CD14-positive monocyte (primary cell): ENCODE measurements around the gene STEAP3. TPM values are rescaled to one million over a fixed set of nuclear protein-coding genes. Genes with fewer than 3 reads are reported as not detected.

Experiments used
- DNase-seq, 3 donors: peaks; one replicate each; pipeline ENCODE4 v3.0.0-alpha.2; 2011 to 2022
- H2AFZ ChIP-seq: 2 replicates; pipeline ENCODE4 v1.6.0; 2012; ENCODE audit warnings: mild to moderate bottlenecking, low read depth, low read length, inconsistent platforms; ENCODE audit not compliant: insufficient read depth, poor library complexity, severe bottlenecking
- H3K27ac ChIP-seq, 2 donors: 1 replicate in 1 of 2; 2 replicates in 1 of 2; pipeline ENCODE4 v1.5.1; 2012 to 2013; ENCODE audit warnings: low read length in 2 of 2, control low read depth in 1 of 2, inconsistent platforms in 1 of 2, low read depth in 1 of 2, mild to moderate bottlenecking in 1 of 2
- H3K27me3 ChIP-seq, 2 donors: one replicate each; pipeline versions ENCODE4 v1.6.0 to v1.6.1; 2011 to 2013; ENCODE audit warnings: low read length in 2 of 2; ENCODE audit not compliant: control insufficient read depth in 2 of 2, insufficient read depth in 2 of 2
- H3K36me3 ChIP-seq, 2 donors: replicated peaks in 1 of 2; 1 replicate in 1 of 2; 2 replicates in 1 of 2; pipeline versions ENCODE4 v1.5.1 to v1.6.1; 2012 to 2013; ENCODE audit warnings: low read length in 2 of 2, control low read depth in 1 of 2, inconsistent platforms in 1 of 2, mild to moderate bottlenecking in 1 of 2; ENCODE audit not compliant: insufficient read depth in 2 of 2, control insufficient read depth in 1 of 2
- H3K4me1 ChIP-seq, 2 donors: 1 replicate in 1 of 2; 2 replicates in 1 of 2; pipeline versions ENCODE4 v1.5.1 to v1.6.1; 2012 to 2013; ENCODE audit warnings: low read length in 2 of 2, control low read depth in 1 of 2, inconsistent platforms in 1 of 2, mild to moderate bottlenecking in 1 of 2, moderate library complexity in 1 of 2; ENCODE audit not compliant: insufficient read depth in 2 of 2, control insufficient read depth in 1 of 2
- H3K4me2 ChIP-seq: replicated peaks from 2 replicates; pipeline ENCODE3; 2012; ENCODE audit warnings: low read length, moderate library complexity, mild to moderate bottlenecking; ENCODE audit not compliant: poor library complexity, severe bottlenecking; ENCODE audit errors: extremely low read depth
- H3K4me3 ChIP-seq, 3 experiments: fragments of 200-600 bp in 1 of 3; sonication (generic) in 1 of 3; replicated peaks in 1 of 3; 1 replicate in 2 of 3; 2 replicates in 1 of 3; pipeline ENCODE4 v1.5.1; 2011 to 2013; ENCODE audit warnings: low read length in 3 of 3, mild to moderate bottlenecking in 3 of 3, control low read depth in 2 of 3, low read depth in 2 of 3, inconsistent platforms in 1 of 3, moderate library complexity in 1 of 3
- H3K79me2 ChIP-seq: 2 replicates; pipeline ENCODE4 v1.6.0; 2012; ENCODE audit warnings: mild to moderate bottlenecking, control low read depth, inconsistent platforms, low read length, moderate library complexity; ENCODE audit not compliant: insufficient read depth
- H3K9ac ChIP-seq: 2 replicates; pipeline ENCODE4 v1.6.0; 2017; ENCODE audit warnings: low read length, mild to moderate bottlenecking; ENCODE audit not compliant: insufficient read depth, poor library complexity, severe bottlenecking
- H3K9me3 ChIP-seq, 2 donors: replicated peaks in 1 of 2; 1 replicate in 1 of 2; 2 replicates in 1 of 2; pipeline versions ENCODE4 v1.5.1 to v1.6.1; 2012 to 2013; ENCODE audit warnings: low read length in 2 of 2, control low read depth in 1 of 2; ENCODE audit not compliant: control insufficient read depth in 1 of 2, insufficient read depth in 1 of 2
- H4K20me1 ChIP-seq: 2 replicates; pipeline ENCODE4 v1.6.0; 2012; ENCODE audit warnings: mild to moderate bottlenecking, low read length, control low read depth, moderate library complexity; ENCODE audit not compliant: insufficient read depth
- H3K27ac Mint-ChIP-seq, 7 donors: one replicate each; pipeline ENCODE4 v1.8.0; 2020; ENCODE audit warnings: mild to moderate bottlenecking in 7 of 7, mixed read lengths in 7 of 7, moderate library complexity in 6 of 7, inconsistent platforms in 2 of 7
- H3K27me3 Mint-ChIP-seq, 3 donors: one replicate each; pipeline ENCODE4 v1.8.0; 2021 to 2022; ENCODE audit warnings: low read depth in 3 of 3, mild to moderate bottlenecking in 3 of 3, mixed read lengths in 3 of 3, moderate library complexity in 3 of 3, inconsistent platforms in 1 of 3
- H3K36me3 Mint-ChIP-seq, 2 donors: one replicate each; pipeline ENCODE4 v1.8.0; 2020; ENCODE audit warnings: mixed read lengths in 2 of 2, inconsistent platforms in 1 of 2, mild to moderate bottlenecking in 1 of 2
- H3K4me1 Mint-ChIP-seq: one replicate; pipeline ENCODE4 v1.8.0; 2020; ENCODE audit warnings: mild to moderate bottlenecking, mixed read lengths
- H3K4me3 Mint-ChIP-seq, 2 donors: one replicate each; pipeline ENCODE4 v1.8.0; 2020; ENCODE audit warnings: mild to moderate bottlenecking in 2 of 2, mixed read lengths in 2 of 2, moderate library complexity in 1 of 2
- H3K9me3 Mint-ChIP-seq, 7 donors: one replicate each; pipeline ENCODE4 v1.8.0; 2020 to 2022; ENCODE audit warnings: mixed read lengths in 7 of 7, mild to moderate bottlenecking in 6 of 7, moderate library complexity in 6 of 7, inconsistent platforms in 2 of 7
- WGBS: methylation state at CpG from one replicate; pipeline ENCODE4 v1.1.5; 2013; ENCODE audit warnings: missing lambda C conversion rate; ENCODE audit not compliant: insufficient coverage; 5-methylcytosine and 5-hydroxymethylcytosine counted together
- intact Hi-C, 2 donors: fragments of 100-400 bp; cut with micrococcal nuclease; formaldehyde crosslinking; loops; one replicate each; pipeline versions ENCODE4 v1.15.0 to v1.15.1; 2023
- polyA plus RNA-seq, 3 donors: library from polyadenylated mRNA; depleted of rRNA in 1 of 3; unstranded in 2 of 3; stranded (reverse) in 1 of 3; fragments of 300-500 nt in 2 of 3; fragments of >200 nt in 1 of 3; fragmentation: Illumina TruSeq in 2 of 3; gene quantifications; 1 replicate in 2 of 3; 2 replicates in 1 of 3; pipeline ENCODE4 v1.2.3, GENCODE V29; 2012 to 2021
- TF ChIP-seq, protein P1 (sequence below): fragments of 200-600 bp; IDR thresholded peaks from one replicate; pipeline ENCODE4 v1.8.0; 2022; ENCODE audit warnings: antibody characterized with exemption, mild to moderate bottlenecking

Gene STEAP3
- polyA plus RNA-seq, 3 donors = 3.0 to 10.7 (median 3.3) TPM

DNA sequence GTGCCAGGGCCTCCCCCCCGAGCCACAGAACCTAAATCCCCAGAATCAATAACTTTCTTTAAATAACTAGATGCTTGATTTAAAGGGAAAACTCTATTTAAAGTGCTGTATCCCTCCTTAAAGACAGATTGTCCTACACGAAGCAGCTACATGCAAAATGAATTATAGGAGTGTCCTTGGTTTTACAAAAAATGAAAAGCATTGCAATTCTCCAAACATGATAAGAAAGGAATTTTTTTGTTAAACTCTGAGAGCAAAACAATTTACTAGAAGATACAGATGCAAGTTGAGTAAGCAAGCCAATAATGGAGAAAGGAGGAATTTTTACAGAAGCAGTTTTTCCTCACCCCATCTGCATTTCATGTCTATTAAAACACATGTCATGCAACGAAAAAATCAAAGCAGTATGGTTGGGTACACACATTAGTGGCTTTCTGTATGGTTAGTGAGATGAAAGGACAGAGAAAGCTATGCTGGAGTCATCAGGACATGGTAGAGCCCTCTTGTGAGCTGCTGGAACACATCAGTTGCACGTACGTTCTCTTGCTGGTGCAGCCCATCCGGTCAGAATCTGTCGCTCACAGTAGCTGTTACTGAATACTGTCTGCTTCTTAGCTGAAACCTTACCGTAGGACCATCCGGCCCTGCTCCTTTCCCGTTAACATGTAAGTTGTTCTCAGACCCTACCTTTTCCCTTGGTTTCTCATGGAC is 25.9 kb upstream of the STEAP3 start:
- Histone ChIP-seq H3K9me3 (no peaks in the 10 kb centered on the region), H3K27me3 (no peaks in the 10 kb centered on the region), H2AFZ (no peak overlapping the region), H4K20me1 (no peaks in the 10 kb centered on the region), H3K79me2 (no peaks in the 10 kb centered on the region), H3K4me1 (no peaks in the 10 kb centered on the region), H3K4me2 (no peak overlapping the region), H3K4me3 (no peak overlapping the region), H3K9ac (no peak overlapping the region), H3K27ac (no peak overlapping the region), H3K36me3 (no peaks in the 10 kb centered on the region)
- DNase-seq = no peak
- peaks cover 2% of the 10 kb centered on the region for H3K4me1 Mint-ChIP-seq
- no peak overlapping the region for H3K27ac Mint-ChIP-seq
- TF ChIP-seq, protein P1, sequence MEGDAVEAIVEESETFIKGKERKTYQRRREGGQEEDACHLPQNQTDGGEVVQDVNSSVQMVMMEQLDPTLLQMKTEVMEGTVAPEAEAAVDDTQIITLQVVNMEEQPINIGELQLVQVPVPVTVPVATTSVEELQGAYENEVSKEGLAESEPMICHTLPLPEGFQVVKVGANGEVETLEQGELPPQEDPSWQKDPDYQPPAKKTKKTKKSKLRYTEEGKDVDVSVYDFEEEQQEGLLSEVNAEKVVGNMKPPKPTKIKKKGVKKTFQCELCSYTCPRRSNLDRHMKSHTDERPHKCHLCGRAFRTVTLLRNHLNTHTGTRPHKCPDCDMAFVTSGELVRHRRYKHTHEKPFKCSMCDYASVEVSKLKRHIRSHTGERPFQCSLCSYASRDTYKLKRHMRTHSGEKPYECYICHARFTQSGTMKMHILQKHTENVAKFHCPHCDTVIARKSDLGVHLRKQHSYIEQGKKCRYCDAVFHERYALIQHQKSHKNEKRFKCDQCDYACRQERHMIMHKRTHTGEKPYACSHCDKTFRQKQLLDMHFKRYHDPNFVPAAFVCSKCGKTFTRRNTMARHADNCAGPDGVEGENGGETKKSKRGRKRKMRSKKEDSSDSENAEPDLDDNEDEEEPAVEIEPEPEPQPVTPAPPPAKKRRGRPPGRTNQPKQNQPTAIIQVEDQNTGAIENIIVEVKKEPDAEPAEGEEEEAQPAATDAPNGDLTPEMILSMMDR = no peak
- intact Hi-C loops = no loop called here
- 84% methylated on average over 8 of the region's 10 CpGs for WGBS
- peaks cover 10 to 20% (median 14%) of the 10 kb centered on the region in 3 donors for H3K27me3 Mint-ChIP-seq
- H3K36me3 Mint-ChIP-seq = no peaks in the 10 kb centered on the region
- H3K9me3 Mint-ChIP-seq = peaks cover 0 to 3% (median 0%) of the 10 kb centered on the region in 7 donors
- no peak overlapping the region for H3K4me3 Mint-ChIP-seq

DNA sequence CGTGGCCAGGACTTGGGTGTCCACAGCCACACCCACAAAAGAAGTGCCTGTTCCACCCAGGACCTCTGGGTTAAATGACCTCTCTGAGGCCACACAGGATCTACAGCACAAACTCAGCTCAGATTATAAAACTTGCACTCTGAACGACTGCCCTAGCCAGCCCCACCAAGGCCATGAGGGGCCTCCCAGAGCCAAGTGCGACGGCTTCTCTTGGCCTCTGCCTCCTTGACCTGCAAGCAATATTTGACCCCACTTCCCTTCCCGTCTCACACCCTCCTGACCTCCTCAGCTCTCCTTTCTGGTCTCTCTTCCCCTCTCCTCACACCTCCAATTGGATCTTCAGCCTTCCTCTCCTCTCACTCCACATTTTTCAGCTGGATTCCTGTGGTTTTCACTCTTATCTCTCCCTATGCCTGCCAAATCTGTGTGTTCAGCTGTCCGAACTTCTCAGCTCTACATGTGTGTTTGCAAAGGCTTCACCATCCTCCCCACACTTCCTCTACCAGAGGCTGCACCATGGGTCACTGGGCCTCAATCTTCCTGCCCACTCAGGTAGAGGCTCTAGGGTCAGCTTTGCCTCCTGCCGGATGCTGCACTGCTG is 25.3 kb upstream of the STEAP3 start:
- no peak overlapping the region for H3K9ac ChIP-seq

More for the DNA sequence above, 25.3 kb upstream of the STEAP3 start:
- Histone ChIP-seq H3K4me2 (no peak overlapping the region), H3K4me3 (no peak overlapping the region), H4K20me1 (no peaks in the 10 kb centered on the region), H3K4me1 (no peaks in the 10 kb centered on the region), H2AFZ (no peak overlapping the region), H3K9me3 (no peaks in the 10 kb centered on the region), H3K27me3 (no peaks in the 10 kb centered on the region), H3K79me2 (no peaks in the 10 kb centered on the region), H3K27ac (no peak overlapping the region), H3K36me3 (no peaks in the 10 kb centered on the region)
- no peak for DNase-seq
- intact Hi-C loops = no loop called here
- TF ChIP-seq, protein P1 = no peak
- H3K9me3 Mint-ChIP-seq = peaks cover 0 to 3% (median 0%) of the 10 kb centered on the region in 7 donors
- no peak overlapping the region for H3K27ac Mint-ChIP-seq
- no peaks in the 10 kb centered on the region for H3K36me3 Mint-ChIP-seq
- no peak overlapping the region for H3K4me3 Mint-ChIP-seq
- H3K4me1 Mint-ChIP-seq = peaks cover 2% of the 10 kb centered on the region
- 95% methylated on average over 6 of the region's 7 CpGs for WGBS
- H3K27me3 Mint-ChIP-seq = peaks cover 11 to 21% (median 14%) of the 10 kb centered on the region in 3 donors
